GM13977 (cell line): ENCODE results near the gene VCL.

ENCODE experiments used
- DNase-seq: peaks from one replicate; pipeline ENCODE4 v3.0.0; 2012; ENCODE audit warnings: low spot score
- CTCF ChIP-seq: IDR thresholded peaks from 2 replicates; pipeline ENCODE4 v1.5.1; 2012; ENCODE audit warnings: mild to moderate bottlenecking, control low read depth; ENCODE audit not compliant: insufficient read depth; ENCODE audit errors: extremely low read depth, missing control alignments
- in situ Hi-C: fragments of 300-500 bp; cut with MboI; formaldehyde crosslinking; loops from one replicate; pipeline ENCODE4 v1.12.0; 2022; ENCODE audit warnings: low sequenced_read_pairs, low pct_unique_long_range_greater_than_20kb, mixed read lengths, inconsistent platforms; ENCODE audit not compliant: unreplicated experiment

The VCL gene

GRCh38 chr10:74150204-74150989, 152.5 kb downstream of the VCL start, which contains the start of gene AP3M1:
TSS of gene AP3M1 (minus strand) at chr10:74150828. CDS start at chr10:74138379, 12,449 bp downstream.
- in situ Hi-C loops, result loop anchor here (5.0 kb wide), 1 partner anchor 82 kb away; no protein-coding TSS in a partner anchor
- peak; percentile 86 for DNase-seq
- no peak for TF ChIP-seq CTCF

- in situ Hi-C loops, result loop anchor here (5.0 kb wide), 1 partner anchor 81 kb away; no protein-coding TSS in a partner anchor
- TF ChIP-seq CTCF, result peak; percentile 27
Observed at GRCh38 chr10:74150990-74151878, 153.3 kb downstream of the VCL start, which contains the start of gene ADK. TSS of gene ADK (plus strand) at chr10:74151221. CDS start at chr10:74151279, 58 bp downstream.

GRCh38 chr10:74151879-74152722, 154.2 kb downstream of the VCL start:
- in situ Hi-C loops, result loop anchor here (5.0 kb wide), 1 partner anchor 80 kb away; no protein-coding TSS in a partner anchor
- DNase-seq, result no peak
- TF ChIP-seq CTCF, result no peak

More at GRCh38 chr10:74150990-74151878, 153.3 kb downstream of the VCL start, which contains the start of gene ADK:
- peak; percentile 99 for DNase-seq

GRCh38 chr10:74153123-74153522, 155.2 kb downstream of the VCL start:
- in situ Hi-C loops, result loop anchor here (5.0 kb wide), 1 partner anchor 79 kb away; no protein-coding TSS in a partner anchor
- no peak for DNase-seq
- no peak for TF ChIP-seq CTCF

GRCh38 chr10:74153676-74154075, 155.8 kb downstream of the VCL start:
- in situ Hi-C loops, result loop anchor here (5.0 kb wide), 1 partner anchor 79 kb away; no protein-coding TSS in a partner anchor
- no peak for DNase-seq
- no peak for TF ChIP-seq CTCF
